ENCODE results near the gene UNK.

UNK gene

DNA sequence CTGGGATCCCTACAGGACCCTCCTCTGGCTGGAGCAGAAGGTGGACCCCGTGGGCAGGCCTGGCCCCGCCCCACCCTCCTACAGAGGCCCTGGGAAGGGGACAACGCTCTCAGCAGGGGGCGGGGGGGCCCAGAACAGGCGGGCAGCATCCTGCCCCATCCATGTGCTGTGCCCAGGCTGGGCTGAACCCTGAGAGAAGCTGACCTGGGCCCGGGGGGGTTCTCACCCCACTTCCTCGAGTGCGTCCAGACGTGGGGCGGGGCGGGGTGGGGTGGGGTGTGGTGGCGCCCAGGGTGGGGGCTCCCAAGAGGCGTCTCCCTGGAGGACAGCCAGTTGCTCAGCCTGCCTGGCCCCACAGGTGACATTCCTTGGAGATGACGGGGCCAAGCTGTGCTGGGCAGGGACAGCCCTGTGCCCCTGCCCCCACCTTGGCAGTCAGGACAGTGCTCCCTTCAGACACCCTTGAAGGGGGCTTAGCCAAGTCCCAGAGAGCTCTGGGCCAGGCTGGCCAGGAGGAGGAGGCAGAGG, 60.0 kb downstream of the UNK start:
- no peak for TF ChIP-seq EZH2phosphoT487 (IDR thresholded peaks at IDR 0.05; ENCODE audit: borderline replicate concordance, low read length)
- TF ChIP-seq, protein P1, sequence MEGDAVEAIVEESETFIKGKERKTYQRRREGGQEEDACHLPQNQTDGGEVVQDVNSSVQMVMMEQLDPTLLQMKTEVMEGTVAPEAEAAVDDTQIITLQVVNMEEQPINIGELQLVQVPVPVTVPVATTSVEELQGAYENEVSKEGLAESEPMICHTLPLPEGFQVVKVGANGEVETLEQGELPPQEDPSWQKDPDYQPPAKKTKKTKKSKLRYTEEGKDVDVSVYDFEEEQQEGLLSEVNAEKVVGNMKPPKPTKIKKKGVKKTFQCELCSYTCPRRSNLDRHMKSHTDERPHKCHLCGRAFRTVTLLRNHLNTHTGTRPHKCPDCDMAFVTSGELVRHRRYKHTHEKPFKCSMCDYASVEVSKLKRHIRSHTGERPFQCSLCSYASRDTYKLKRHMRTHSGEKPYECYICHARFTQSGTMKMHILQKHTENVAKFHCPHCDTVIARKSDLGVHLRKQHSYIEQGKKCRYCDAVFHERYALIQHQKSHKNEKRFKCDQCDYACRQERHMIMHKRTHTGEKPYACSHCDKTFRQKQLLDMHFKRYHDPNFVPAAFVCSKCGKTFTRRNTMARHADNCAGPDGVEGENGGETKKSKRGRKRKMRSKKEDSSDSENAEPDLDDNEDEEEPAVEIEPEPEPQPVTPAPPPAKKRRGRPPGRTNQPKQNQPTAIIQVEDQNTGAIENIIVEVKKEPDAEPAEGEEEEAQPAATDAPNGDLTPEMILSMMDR (IDR thresholded peaks at IDR 0.05; ENCODE audit: low read depth, low read length, poor library complexity, severe bottlenecking): no peak
- H3K27ac ChIP-seq (ENCODE audit: low read depth, low read length): peak overlapping the region; percentile 57
- H3K4me3 ChIP-seq (ENCODE audit: low read length): peak overlapping the region; percentile 79

DNA sequence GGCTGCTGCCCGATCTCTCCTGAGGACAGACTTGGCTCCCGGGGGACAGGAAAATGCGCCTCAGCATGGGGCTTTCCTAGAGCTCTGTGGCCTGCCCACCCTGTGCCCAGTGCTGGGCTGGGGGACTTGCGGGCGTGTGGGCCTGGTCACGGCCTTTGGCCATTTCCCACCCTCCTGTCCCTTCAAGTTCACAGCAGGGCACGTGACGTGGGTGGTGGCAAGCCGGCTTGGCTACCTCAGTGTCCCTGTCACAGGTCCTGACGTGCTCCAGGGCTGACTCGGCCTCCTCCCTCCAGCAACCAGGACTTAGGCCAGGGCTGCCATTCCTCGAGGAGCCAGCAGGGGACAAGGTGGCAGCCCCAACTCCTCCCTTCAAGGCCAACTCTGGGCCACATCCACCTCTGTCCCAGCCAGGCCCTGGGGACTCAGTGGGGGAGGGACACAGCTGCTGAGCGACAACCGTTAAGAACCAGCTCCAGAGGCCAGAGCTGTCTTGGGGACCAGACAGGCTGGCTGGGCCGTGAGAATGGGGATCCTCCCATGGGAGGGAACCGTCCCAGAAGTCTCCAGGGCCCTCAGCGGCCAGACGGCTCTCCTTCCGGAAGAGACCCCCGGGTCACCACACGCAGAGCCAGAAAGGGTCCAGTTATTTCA, 60.6 kb downstream of the UNK start:
- Histone ChIP-seq H3K79me2 (ENCODE audit: control insufficient read depth, low read length) (no peaks in the 10 kb centered on the region), H3K27me3 (ENCODE audit: control insufficient read depth, low read length) (no peaks in the 10 kb centered on the region), H3K9me3 (ENCODE audit: control insufficient read depth, insufficient read depth, low read length) (no peaks in the 10 kb centered on the region), H4K20me1 (ENCODE audit: control insufficient read depth, insufficient read depth, low read depth, low read length) (no peaks in the 10 kb centered on the region), H3K4me2 (ENCODE audit: low read length) (peak overlapping the region; percentile 96), H3F3A (ENCODE audit: control insufficient read depth, insufficient read depth) (peaks cover 5% of the 10 kb centered on the region; the same call in 1 of the 2 replicates), H3K27ac (ENCODE audit: low read depth, low read length) (peak overlapping the region; percentile 57), H3K4me1 (ENCODE audit: control insufficient read depth, low read length) (peaks cover 37% of the 10 kb centered on the region), H3K36me3 (ENCODE audit: control insufficient read depth, low read length) (peaks cover 39% of the 10 kb centered on the region), H3K4me3 (ENCODE audit: low read length) (peak overlapping the region; percentile 79), H3K9me2 (replicated peaks; ENCODE audit: control insufficient read depth, low read length) (no peaks in the 10 kb centered on the region)
- TF ChIP-seq EZH2phosphoT487 (IDR thresholded peaks at IDR 0.05; ENCODE audit: borderline replicate concordance, low read length): no peak
- TF ChIP-seq, protein P1 (IDR thresholded peaks at IDR 0.05; ENCODE audit: low read depth, low read length, poor library complexity, severe bottlenecking): peak; percentile 78

More for the DNA sequence above, 60.0 kb downstream of the UNK start:
- Histone ChIP-seq H3K36me3 (ENCODE audit: control insufficient read depth, low read length) (peaks cover 35% of the 10 kb centered on the region), H3K4me1 (ENCODE audit: control insufficient read depth, low read length) (peaks cover 37% of the 10 kb centered on the region), H4K20me1 (ENCODE audit: control insufficient read depth, insufficient read depth, low read depth, low read length) (no peaks in the 10 kb centered on the region), H3K79me2 (ENCODE audit: control insufficient read depth, low read length) (no peaks in the 10 kb centered on the region), H3F3A (ENCODE audit: control insufficient read depth, insufficient read depth) (peaks cover 5% of the 10 kb centered on the region; the same call in 1 of the 2 replicates), H3K4me2 (ENCODE audit: low read length) (peak overlapping the region; percentile 96), H3K9me3 (ENCODE audit: control insufficient read depth, insufficient read depth, low read length) (no peaks in the 10 kb centered on the region), H3K27me3 (ENCODE audit: control insufficient read depth, low read length) (no peaks in the 10 kb centered on the region), H3K9me2 (replicated peaks; ENCODE audit: control insufficient read depth, low read length) (no peaks in the 10 kb centered on the region)

DNA sequence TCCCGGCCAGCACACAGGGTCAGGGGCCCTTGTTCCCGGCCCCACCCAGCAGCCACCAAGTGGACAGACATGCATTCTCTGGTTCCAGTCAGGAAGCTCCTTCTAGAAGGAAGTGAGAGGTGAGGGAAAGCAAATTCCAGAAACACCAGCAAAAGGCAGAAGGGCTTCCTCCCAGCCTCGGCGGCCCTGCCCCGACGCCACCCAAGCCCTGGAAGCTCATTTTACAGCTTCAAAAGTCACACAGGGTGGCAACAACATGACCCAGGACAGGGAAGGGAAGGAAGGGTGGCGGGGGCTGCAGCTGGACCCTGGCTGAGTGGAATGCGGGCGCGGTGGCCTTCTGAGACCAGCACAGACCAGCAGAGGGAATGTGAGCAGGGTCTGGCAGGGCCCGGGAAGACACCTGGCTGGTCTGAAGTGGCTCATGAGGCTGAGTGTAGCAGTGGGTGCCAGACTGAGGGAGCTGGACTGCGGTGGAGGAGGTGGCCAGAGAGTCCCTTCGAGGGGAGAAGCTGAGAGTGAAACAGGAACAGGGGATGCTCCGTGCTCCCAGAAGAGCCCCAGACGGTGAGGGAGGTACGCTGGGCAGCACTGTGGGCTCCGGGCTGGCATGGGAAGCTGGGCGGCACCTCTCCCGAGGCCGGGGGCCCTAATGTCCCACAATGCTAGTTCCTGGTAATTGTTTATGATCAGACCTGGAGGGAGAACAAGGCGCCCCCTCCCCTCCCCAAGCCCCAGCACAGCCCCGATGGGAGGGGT, 61.5 kb downstream of the UNK start:
- H3F3A ChIP-seq (ENCODE audit: control insufficient read depth, insufficient read depth): peaks cover 5% of the 10 kb centered on the region; the same call in 1 of the 2 replicates
- H3K79me2 ChIP-seq (ENCODE audit: control insufficient read depth, low read length): no peaks in the 10 kb centered on the region
- no peaks in the 10 kb centered on the region for H3K9me2 ChIP-seq (replicated peaks; ENCODE audit: control insufficient read depth, low read length)
- H4K20me1 ChIP-seq (ENCODE audit: control insufficient read depth, insufficient read depth, low read depth, low read length): no peaks in the 10 kb centered on the region
- H3K27me3 ChIP-seq (ENCODE audit: control insufficient read depth, low read length): no peaks in the 10 kb centered on the region
- peaks cover 46% of the 10 kb centered on the region for H3K36me3 ChIP-seq (ENCODE audit: control insufficient read depth, low read length)
- peak overlapping the region; percentile 96 for H3K4me2 ChIP-seq (ENCODE audit: low read length)
- no peaks in the 10 kb centered on the region for H3K9me3 ChIP-seq (ENCODE audit: control insufficient read depth, insufficient read depth, low read length)
- peak overlapping the region; percentile 79; the same call in 1 of the 2 replicates for H3K4me3 ChIP-seq (ENCODE audit: low read length)
- peak overlapping the region; percentile 57 for H3K27ac ChIP-seq (ENCODE audit: low read depth, low read length)
- TF ChIP-seq, protein P1 (IDR thresholded peaks at IDR 0.05; ENCODE audit: low read depth, low read length, poor library complexity, severe bottlenecking): no peak
- TF ChIP-seq EZH2phosphoT487 (IDR thresholded peaks at IDR 0.05; ENCODE audit: borderline replicate concordance, low read length): no peak
- H3K4me1 ChIP-seq (ENCODE audit: control insufficient read depth, low read length): peaks cover 37% of the 10 kb centered on the region

Data from DOHH2 (cell line).